ENCODE results near the gene RALB.
A peak's percentile ranks its signal among the peaks of the same experiment; 100 is the strongest.

Gene RALB

GRCh38 chr2:120252225-120253020 is at the start of gene RALB:
RALB (plus strand) TSS chr2:120252852; CDS start chr2:120278665, 25,813 bp downstream.
- peak; percentile 99 for DNase-seq

GRCh38 chr2:120203251-120204021 is 49.2 kb upstream of the RALB start:
- no peak for DNase-seq

DNA sequence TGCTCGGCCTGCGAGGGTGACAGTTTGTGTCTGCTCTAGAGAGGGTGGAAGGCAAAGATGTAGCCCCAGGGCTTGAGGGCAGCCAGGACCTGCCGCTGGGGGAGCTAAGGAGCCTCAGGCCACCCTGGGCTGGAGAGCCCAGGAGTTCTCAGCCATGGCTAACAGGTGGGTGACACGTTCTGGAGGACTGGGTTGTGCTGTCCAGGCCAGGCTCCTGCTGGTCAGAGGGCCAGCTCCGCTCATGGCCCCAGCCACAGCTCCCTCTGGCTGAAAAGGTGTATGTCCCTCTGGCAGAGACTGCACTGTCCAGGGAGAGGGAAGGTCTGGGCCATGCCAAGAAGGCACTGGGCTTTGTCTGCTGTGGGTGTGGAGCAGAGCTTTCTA is 48.6 kb upstream of the RALB start:
- DNase-seq = no peak

DNA sequence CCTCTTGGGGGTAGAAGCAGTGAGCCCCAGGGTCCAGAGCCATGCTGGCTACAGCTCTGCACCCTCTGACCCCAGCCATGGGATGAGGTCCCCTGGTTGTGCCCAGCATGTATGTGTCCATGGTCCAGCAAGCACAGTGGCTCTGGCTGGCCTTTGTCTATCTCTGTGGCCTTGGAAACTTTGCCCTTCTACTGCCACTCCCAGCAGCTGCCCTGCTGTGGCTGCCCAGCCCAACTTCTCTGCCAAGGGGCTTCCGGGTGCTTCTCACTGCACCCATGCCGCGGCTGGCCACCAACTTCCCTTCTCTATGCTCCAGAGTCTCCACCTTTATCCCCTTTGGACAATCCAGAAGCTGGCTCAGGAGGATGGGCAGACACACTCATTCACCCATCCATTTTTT is 48.2 kb upstream of the RALB start:
- no peak for DNase-seq

DNA sequence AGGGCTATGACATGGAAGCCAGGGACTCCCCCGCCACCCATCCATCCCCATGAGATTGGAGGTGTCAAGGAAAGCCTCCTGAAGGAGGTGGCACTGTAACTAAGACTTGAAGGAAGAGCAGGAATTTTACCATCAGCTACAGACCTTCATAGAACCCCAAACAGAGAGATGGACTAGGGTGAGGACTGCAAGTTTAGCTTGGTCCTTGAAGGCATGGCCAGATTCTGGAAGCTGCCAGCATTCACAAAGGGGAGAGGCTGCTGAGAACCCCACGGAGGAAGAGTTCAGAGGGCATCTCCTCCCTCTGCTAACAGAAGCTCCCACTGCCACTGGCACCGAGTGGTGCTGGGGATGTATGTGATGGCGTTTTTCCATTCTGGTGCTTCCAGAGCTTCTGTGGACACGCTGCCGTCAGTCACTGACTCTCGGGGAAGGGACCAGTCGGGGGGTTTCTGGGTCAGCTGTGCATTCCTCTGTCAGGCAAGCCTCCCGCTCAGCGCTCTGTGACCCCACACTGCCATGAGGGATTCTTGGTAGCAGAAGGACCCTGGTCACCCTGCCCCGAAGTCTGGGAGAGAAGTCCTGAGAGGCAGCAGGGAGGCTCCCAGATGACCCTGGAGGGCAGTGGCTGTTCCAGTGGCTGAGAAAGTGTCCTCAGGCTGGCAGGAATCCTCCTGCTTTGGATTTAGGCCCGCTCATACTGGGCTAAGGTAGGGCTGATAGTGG is 47.5 kb upstream of the RALB start:
- DNase-seq = no peak

DNA sequence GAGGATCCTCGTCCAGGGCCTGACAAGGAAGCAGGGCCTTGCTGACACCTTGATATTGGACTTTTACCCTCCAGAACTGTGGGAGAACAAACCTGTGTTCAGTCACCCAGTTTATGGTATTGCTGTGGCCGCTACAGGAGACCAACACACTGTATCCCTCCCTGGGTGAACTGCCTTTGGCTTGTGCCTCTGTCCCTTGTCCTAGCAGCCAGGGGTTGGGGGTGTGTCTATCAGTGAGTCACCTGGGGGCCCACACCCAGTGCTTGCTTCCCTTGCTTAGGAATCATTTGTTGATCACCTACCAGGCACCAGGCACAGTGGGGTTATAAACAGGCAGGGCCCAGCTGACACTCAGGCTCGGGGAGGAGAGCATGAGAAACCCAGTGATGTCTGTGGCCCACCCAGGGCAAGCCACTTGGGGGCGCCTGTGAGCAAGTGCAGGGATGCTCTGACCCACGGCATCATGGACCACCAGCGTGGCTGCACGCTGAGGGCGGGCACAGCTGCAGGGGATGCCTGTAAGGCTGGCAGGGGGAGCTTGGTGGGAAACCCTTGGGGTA is 46.5 kb upstream of the RALB start:
- DNase-seq = peak; percentile 7

GRCh38 chr2:120208381-120209353 is 44.0 kb upstream of the RALB start:
- DNase-seq = no peak

GRCh38 chr2:120209427-120210269 is 43.0 kb upstream of the RALB start:
- no peak for DNase-seq

- no peak for DNase-seq
These were observed 42.4 kb upstream of the RALB start for GRCh38 chr2:120210270-120210693.

GRCh38 chr2:120218181-120218580 is 34.5 kb upstream of the RALB start:
- DNase-seq = no peak

DNA sequence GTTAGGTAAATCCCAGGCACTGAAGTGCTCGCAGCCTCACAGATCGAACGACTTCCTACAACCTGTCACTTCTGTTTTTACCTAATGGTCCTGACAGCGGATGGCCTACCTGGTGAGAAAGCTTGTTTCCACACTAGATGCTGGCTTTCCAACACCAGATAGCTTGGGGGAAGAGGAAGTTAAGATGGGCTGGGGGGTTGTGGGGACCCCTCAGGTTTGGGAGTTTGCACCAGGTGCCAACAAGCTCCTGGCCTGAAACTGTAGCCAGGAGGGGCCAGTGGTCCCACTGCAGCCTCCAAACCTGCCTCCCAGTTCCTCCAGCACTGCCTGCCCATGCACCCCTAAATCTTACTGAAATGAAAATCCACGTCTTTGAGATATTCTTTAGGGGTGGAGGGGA is 33.4 kb upstream of the RALB start:
- no peak for DNase-seq

DNA sequence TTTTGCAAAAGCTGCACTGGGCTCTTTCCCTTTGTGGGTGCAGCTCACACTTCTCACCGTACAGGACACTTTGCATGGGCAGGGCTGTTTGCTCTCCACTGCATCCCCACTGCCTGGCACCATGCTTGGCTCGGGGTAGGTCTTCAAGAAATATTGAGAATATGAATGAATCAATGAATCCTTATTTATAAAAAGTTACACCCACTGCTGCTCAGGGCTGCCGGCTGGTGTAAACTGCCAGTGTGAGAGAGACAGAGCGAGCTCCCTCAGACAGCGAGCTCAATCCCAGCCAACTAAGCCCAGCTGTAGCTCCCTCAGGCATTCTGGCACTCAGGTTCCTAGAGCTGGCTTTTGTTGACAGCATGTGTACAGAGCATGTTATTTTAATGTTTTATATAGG is 32.9 kb upstream of the RALB start:
- no peak for DNase-seq

DNA sequence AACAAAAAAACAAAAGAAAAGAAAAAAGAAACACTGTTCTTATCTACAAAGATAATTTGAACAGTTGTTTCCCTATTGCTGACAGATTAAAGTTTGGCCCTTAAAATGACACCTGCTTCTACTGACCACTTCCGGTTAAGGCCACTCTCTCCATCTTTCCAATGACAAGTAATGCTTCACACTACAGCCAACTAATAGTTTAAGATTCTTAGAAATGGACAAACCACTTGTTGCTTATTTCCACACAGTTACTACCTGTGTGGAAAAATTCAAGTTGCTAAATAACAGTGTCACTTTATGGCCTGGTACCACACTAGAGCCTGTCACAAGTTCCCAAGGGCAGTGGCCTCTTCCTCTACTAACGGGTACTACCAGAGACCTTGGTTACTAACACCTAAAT is 31.9 kb upstream of the RALB start:
- DNase-seq = no peak

GRCh38 chr2:120221616-120222015 is 31.0 kb upstream of the RALB start:
- DNase-seq = no peak

DNA sequence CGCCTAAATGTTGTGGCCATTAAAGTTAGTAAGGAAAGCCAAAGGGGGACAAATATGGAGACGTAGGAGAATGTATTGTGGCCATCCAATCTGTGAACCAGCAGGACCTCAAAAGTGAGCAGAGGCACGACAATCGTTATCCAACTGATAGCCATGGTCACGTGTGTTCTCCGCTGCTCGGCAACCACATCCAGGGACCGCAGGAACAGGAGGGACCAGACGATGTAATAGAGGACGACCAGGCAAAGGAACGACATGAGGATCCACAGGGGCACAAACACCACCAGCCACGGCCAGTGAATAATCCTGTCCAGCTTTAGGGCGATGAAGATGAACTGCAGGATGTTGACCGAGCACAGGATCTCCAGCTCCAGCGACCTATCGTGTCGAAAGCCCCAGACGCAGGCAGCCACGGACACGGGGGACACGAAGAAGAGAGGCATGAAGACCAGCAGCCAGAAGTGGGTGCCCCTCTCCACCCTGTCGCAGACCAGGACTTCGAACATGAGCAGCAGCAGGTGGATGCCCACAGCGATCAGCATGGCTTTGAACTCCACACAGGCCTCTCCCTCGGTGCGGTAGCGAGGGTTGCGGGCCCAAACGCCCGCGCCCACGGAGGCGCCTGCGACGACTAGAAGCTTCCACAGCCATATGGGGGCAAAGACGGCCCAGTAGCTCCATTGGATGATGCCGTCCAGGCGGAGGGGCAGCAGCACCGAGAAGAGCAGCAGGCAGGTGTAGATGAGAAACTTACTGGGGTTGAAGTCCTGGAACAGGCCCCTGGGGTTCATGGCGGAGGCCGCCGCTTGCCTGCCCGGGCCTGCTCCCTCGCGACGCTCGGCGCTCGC is 30.2 kb upstream of the RALB start:
- no peak for DNase-seq

- peak; percentile 90 for DNase-seq
These were observed 29.4 kb upstream of the RALB start, which contains the start of gene TMEM185B for GRCh38 chr2:120223034-120223912. TMEM185B (minus strand) TSS chr2:120223400; CDS start chr2:120222976, 424 bp downstream.

DNA sequence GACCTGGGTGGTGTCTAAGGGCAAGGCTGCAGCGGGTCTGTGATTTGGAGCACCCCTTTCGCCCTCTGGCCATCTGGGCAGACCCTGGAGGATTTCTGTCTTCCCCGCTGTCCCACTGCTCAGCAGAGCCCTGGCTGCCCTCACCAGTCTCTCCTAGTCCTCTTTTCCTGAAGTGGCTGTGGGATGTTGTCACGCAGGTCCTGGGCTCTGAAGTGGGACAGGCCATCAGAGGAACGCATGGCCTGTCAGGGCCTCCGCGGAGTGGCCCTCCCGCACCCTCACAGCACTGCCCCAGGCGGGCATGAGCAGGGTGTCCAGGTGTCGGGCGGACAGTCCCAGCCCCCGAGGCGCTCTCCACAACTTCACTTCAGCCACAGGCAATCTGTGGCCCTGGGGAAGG is 28.4 kb upstream of the RALB start:
- peak; percentile 7 for DNase-seq

GRCh38 chr2:120224735-120225548 is 27.7 kb upstream of the RALB start:
- peak; percentile 68 for DNase-seq
